GM12873 (cell line): ENCODE data around the gene PARD6A.

Experiments
- TF ChIP-seq, protein P1 (sequence below): IDR thresholded peaks from 2 replicates; pipeline ENCODE4 v1.5.1; 2012; ENCODE audit warnings: low read depth, mild to moderate bottlenecking, moderate library complexity, low read length, control low read depth; ENCODE audit not compliant: insufficient read depth; ENCODE audit errors: missing control alignments

The PARD6A gene

DNA sequence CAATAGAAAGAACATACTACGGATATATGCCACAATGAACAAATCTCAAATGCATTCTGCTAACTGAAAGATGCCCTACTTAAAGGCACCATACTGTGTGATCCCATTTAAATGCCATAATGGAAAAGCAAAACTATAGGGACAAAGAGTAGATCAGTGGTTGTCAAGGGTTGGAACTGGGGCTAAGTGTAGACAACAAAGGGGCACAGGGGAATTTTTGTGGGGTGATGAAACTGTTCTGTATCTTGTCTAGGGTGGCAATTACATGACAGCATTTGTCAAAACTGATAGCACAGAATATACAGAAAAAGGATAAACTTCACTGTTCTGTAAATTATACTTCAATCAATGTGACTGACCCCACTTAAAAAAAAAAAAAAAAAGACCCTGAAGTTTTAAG is 40.7 kb downstream of the PARD6A start:
- TF ChIP-seq, protein P1, sequence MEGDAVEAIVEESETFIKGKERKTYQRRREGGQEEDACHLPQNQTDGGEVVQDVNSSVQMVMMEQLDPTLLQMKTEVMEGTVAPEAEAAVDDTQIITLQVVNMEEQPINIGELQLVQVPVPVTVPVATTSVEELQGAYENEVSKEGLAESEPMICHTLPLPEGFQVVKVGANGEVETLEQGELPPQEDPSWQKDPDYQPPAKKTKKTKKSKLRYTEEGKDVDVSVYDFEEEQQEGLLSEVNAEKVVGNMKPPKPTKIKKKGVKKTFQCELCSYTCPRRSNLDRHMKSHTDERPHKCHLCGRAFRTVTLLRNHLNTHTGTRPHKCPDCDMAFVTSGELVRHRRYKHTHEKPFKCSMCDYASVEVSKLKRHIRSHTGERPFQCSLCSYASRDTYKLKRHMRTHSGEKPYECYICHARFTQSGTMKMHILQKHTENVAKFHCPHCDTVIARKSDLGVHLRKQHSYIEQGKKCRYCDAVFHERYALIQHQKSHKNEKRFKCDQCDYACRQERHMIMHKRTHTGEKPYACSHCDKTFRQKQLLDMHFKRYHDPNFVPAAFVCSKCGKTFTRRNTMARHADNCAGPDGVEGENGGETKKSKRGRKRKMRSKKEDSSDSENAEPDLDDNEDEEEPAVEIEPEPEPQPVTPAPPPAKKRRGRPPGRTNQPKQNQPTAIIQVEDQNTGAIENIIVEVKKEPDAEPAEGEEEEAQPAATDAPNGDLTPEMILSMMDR: no peak

DNA sequence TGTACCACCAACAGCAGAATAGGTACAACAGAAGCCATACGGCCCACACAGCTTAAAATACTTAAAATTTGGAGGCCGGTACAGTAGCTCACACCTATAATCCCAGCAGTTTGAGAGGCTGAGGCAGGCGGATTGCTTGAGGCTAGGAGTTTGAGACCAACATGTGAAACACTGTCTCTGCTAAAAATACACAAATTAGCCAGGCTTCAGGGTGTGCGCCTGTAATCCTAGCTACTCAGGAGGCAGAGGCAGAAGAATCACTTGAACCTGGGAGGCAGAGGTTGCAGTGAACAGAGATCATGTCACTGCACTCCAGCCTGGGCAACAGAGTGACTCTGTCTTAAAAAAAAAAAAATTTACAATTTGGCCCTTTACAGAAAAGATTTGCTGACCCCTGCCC is 41.4 kb downstream of the PARD6A start:
- TF ChIP-seq, protein P1: no peak

DNA sequence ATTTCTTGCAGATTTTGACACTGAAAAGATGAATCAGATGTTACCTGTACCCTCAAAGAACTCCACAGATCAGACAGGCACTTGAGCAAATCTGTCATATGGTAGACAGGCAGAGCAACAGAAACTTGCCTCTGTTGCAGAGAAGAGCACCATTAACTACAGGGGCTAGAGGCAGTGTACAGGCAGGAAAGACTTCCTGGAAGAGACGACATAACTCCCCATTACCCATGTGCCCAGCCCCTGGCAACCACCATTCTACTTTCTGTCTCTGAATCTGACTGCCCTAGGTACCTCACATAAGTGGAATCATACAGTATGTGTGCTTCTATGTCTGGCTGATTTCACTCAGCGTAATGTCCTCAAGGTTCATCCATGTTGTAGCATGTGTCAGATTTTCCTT is 42.9 kb downstream of the PARD6A start:
- TF ChIP-seq, protein P1: no peak

DNA sequence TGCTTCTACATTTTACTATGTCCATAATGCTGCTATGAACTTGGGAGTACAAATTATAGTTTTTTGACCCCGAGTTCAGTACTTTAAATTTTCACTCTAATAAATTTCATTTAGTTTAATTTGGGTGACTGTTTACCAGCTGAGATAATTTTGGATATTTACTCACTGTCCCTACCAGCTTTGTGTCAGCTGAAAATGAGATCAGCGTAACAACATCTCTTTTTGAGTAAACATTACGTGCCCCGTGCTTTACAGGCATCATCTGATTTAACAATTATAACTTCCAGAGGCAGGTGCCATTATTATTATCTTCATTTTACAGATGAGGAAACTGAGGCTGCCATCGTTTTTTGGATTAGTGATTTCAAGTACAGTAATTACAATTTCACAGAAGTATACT is 43.4 kb downstream of the PARD6A start:
- TF ChIP-seq, protein P1: no peak

DNA sequence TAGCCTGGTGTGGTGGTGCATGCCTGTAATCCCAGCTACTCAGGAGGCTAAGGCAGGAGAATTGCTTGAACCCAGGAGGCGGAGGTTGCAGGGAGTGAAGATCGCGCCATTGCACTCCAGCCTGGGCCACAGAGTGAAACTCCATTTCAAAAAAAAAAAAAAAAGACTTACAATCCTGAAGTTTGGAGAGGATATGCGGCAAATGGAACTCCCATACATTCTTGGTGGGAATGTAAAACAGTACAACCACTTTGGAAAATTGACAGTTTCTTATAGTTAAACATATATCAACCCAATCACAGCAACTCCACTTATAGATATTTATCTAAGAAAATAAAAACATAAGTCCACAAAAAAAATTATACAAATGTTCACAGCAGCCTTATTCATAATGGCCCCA is 46.5 kb downstream of the PARD6A start:
- TF ChIP-seq, protein P1: no peak

DNA sequence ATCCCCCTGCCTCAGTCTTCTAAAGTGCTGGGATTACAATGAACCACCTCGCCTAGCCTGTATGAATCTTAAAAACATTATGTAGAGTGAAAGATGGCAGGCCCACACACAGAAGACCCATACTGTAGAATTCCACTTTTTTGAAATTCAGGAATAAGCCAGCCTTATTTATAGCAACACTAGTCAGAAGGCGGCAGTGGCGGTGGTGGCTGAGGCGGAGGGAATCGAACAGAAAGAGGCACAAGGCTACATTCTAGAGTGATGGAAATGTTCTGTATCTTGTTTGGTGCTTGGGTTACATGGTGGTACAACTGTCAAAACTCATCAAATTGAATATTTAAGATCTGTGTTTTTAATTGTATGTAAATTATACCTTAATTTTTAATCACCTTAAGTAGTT is 47.0 kb downstream of the PARD6A start:
- TF ChIP-seq, protein P1: no peak

DNA sequence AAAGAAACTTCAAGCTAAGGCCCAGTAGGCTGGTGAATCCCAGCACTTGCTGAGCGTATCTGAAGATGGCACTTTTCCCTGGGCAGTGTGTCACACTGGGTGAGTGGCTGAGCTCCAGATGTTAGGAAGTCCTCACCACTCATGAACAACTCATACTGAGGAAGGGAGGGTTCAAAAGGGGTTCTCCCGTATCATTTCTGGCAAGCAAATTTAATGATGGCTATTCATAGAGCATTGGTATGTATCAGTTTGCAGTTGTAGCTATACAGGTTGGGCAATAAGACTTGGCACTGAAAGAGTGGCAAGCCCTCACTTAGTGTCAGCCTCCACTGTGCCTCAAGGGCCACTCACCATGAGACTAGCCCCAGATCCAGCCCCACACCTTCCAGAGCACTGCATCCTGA is 47.6 kb downstream of the PARD6A start:
- TF ChIP-seq, protein P1: no peak
